ENCODE results near the gene BRPF3. TPM values are rescaled to one million over a fixed set of nuclear protein-coding genes. Genes with fewer than 3 reads are reported as not detected.

Gene BRPF3
- total RNA-seq, 1 experiment from 2014 or later: 43.4 TPM

GRCh38 chr6:36220226-36220625 is 23.7 kb downstream of the BRPF3 start:
- no peaks in the 10 kb centered on the region; the same call in 1 of the 2 replicates for H3K27me3 Mint-ChIP-seq (ENCODE audit: low read depth)
- Histone ChIP-seq H4K20me1 (ENCODE audit: control insufficient read depth, insufficient read depth, insufficient read length) (no peaks in the 10 kb centered on the region), H2AFZ (ENCODE audit: low read length) (no peak overlapping the region), H3K27me3 (ENCODE audit: insufficient read depth, low read length) (no peaks in the 10 kb centered on the region), H3K27ac (ENCODE audit: insufficient read length, low read depth, low read length) (no peak overlapping the region), H3K23ac (ENCODE audit: insufficient read length, low read depth, low read length) (no peak overlapping the region), H2BK12ac (ENCODE audit: insufficient read length, low read depth, low read length) (no peak overlapping the region), H3K9ac (ENCODE audit: extremely low read depth, insufficient read length, low read length) (no peak overlapping the region), H3K79me1 (ENCODE audit: insufficient read depth, low read depth, low read length, poor library complexity, severe bottlenecking) (no peaks in the 10 kb centered on the region), H2BK15ac (ENCODE audit: low read depth, low read length) (no peak overlapping the region), H3K23me2 (ENCODE audit: insufficient read length, low read depth, low read length, poor library complexity, severe bottlenecking) (no peaks in the 10 kb centered on the region), H3K79me2 (ENCODE audit: insufficient read depth, low read length) (no peaks in the 10 kb centered on the region), H3K9me3 (ENCODE audit: control insufficient read depth, low read depth, low read length) (no peaks in the 10 kb centered on the region), H4K8ac (replicated peaks; ENCODE audit: insufficient read length, low read depth, low read length) (no peak overlapping the region), H3T11ph (ENCODE audit: low read length) (no peak overlapping the region), H3K18ac (ENCODE audit: insufficient read length, low read depth, low read length) (no peak overlapping the region), H2BK20ac (ENCODE audit: low read depth, low read length, poor library complexity, severe bottlenecking) (no peak overlapping the region), H2AK5ac (ENCODE audit: insufficient read length, low read length) (no peak overlapping the region), H3K4me2 (ENCODE audit: insufficient read depth, insufficient read length, low read length) (no peak overlapping the region), H4K91ac (ENCODE audit: insufficient read length, low read depth, low read length) (no peak overlapping the region), H4K5ac (ENCODE audit: insufficient read length, low read depth, low read length) (no peak overlapping the region), H3K4ac (ENCODE audit: low read depth, low read length) (no peak overlapping the region), H2BK5ac (ENCODE audit: insufficient read length, low read length) (no peak overlapping the region), H3K56ac (ENCODE audit: insufficient read length, low read depth, low read length) (no peak overlapping the region), H3K4me1 (ENCODE audit: insufficient read depth, low read length) (no peaks in the 10 kb centered on the region), H3K14ac (ENCODE audit: insufficient read depth, low read length) (no peak overlapping the region), H2BK120ac (ENCODE audit: low read depth, low read length, poor library complexity, severe bottlenecking) (no peak overlapping the region)
- H3K4me1 Mint-ChIP-seq: no peaks in the 10 kb centered on the region
- TF ChIP-seq CTCF (conservative IDR thresholded peaks at IDR 0.05): no peak
- H3K9me3 Mint-ChIP-seq: no peaks in the 10 kb centered on the region
- DNase-seq: no peak
- no peak overlapping the region for H3K4me3 Mint-ChIP-seq
- no peak overlapping the region for H3K27ac Mint-ChIP-seq
- peaks cover 11 to 85% (median 70%) of the 10 kb centered on the region in 3 experiments; a peak in 6 of 7 replicates for H3K36me3 Mint-ChIP-seq (ENCODE audit: insufficient read depth in 1 of 3, low read depth in 3 of 3)
- no CpG with 5 or more reads among the region's 4 CpGs for WGBS (ENCODE audit: extremely low coverage, insufficient read length, low lambda C conversion rate)

Measured in H9 (cell line).